ENCODE results near the gene DUSP5.
"Not testable (repeated sequence)": the region's sequence is repeated elsewhere in the genome, so short reads cannot be mapped to it uniquely, and the experiment has no call there.

The DUSP5 gene, protein sequence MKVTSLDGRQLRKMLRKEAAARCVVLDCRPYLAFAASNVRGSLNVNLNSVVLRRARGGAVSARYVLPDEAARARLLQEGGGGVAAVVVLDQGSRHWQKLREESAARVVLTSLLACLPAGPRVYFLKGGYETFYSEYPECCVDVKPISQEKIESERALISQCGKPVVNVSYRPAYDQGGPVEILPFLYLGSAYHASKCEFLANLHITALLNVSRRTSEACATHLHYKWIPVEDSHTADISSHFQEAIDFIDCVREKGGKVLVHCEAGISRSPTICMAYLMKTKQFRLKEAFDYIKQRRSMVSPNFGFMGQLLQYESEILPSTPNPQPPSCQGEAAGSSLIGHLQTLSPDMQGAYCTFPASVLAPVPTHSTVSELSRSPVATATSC

DNA sequence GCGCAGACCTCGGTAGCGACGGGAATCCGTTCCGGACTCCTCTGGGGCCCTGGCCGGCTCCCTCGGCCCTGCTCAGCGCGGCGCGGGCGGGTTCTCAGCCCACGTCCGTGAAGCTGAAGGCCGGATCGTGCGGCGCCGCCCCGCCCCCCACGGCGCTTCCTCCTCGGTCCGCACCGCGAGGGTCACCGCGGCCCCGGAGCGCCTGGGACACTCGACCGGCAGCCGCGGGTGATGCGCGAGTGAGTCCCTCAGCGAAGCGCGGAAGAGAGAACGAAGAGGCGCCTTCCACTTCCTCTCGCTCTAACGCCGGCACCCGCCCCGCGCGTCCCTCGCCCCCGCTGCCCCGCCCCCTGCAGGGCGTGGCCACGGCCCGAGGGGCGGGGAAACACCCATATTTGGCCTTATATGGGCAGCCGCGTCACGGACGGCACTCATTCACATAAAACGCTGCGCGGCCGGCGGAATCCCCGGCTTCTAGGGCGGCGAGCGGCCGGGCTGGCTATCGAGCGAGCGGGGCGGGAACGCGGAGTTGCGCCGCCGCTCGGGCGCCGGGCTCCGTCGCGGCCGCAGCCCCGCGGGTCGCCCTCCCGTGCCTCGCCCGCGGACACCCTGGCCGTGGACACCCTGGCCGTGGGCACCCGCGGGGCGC, at the start of gene DUSP5:
Gene DUSP5 (plus strand): TSS at position 470 of the 649 bp plus-strand sequence. CDS start 215 bp downstream, outside the sequence.
- peak; percentile 93 for DNase-seq

DNA sequence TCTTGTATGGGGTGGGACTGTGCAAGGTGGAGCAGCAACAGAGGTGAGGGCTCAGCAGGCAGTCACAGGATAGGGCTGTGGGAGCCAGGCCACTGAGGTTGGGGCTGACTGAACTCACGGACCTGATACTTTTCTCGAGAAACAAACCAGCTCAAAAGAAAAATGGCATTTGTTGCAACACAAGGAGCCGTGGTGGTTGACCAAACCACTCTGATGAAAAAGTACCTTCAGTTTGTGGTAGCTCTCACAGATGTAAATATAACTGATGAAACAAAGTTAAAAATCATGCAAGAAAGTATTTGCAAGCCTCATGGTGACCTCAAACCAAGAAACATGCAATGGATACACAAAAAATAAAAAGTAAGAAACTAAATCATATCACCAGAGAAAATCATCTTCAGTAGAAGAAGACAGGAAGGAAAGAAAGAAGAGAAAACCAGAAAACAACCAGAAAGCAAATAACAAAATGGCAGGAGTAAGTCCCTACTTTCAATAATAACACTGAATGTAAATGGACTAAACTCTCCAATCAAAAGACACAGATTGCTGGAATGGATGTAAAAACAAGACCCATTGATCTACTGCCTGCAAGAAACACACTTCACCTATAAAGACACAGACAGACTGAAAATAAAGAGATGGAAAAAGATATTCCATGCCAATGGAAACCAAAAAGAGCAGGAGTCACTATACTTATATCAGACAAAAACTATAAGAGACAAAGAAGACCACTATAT, 48.9 kb upstream of the DUSP5 start:
- no peak for DNase-seq

DNA sequence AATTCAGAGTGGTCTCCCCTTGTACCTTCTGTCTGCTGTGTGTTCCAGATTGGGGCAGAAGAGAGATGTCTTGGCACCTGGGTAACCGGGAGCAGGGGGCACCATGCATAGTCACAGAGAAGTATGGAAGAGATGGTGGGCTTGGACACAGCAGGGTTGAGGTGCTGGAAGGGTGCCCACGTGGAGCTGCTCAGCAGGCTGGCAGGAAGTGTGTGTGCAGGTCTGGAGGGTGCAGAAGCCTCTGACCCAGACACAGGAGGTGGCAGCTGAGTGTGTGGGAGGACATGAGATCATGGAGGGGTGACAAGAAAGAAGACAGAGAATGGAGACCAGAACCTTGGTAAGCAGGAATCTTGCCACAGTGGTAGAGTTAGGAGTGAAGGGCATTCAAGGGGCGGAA, 42.3 kb upstream of the DUSP5 start:
- no peak for DNase-seq

DNA sequence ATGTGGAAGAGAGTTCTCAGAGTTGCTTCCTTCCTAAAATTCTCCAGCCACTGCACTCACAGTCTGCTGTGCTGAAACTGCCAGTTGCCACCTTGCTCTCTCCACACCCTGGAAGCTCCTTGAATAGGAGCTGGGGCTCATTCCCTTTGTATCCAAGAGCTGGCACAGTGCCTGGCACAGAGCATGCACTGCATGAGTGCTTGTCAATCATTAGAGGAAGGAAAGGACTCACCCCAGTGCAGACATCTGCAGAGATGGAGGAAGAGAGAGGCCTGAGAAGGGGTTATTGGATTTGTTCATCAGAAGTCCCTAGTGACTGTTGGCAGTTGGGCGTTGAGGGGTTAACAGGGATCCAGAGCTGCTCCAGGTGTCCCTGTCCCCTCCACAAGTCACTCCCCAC, 41.7 kb upstream of the DUSP5 start:
- DNase-seq, result no peak

DNA sequence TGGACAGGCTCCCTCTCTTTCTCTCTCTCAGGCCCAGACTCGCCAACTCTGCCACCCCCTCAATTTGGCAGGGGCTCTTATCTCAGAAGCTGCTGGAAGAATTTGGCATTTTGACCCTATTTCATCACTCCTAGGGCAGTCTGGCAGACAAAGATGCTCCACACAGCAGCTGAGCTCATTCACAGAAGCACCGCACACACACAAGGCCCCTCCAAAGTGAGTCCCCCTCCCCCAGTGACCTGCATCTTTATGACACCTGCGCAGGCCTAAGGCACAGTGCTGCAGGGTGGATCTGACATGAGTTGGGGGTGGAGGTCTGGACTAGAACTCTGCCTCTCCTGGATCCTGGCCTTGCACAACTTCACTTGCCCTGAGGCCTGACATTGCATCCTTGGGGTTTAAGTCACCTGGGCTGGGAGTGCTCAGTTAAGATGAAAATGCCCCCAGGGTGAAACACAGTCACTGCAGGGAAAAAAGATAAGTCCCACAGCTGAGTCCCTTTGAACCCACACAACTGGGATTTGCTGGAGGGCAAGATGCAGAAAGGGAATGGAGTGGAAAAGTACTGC, 41.1 kb upstream of the DUSP5 start:
- no peak for DNase-seq

DNA sequence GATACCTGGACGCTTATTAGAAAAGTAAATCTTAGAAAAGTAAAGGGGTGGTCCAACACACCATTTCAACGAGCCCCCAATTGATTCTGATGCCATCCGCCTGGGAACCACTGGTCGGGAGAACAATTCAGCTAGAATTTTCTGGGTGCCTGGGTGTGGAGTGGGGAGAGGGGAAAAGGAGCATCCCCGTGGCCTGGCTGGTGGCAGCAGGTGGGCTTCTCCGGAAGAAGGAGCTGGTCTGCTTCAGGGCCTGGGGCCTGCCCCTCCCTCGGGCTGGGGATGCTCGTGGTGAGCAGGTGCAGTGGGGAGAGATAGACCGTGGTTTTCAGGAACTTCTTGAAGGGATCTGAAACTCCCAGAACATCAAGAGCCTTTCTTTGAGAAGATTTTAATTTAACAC, 39.9 kb upstream of the DUSP5 start:
- DNase-seq, result no peak

DNA sequence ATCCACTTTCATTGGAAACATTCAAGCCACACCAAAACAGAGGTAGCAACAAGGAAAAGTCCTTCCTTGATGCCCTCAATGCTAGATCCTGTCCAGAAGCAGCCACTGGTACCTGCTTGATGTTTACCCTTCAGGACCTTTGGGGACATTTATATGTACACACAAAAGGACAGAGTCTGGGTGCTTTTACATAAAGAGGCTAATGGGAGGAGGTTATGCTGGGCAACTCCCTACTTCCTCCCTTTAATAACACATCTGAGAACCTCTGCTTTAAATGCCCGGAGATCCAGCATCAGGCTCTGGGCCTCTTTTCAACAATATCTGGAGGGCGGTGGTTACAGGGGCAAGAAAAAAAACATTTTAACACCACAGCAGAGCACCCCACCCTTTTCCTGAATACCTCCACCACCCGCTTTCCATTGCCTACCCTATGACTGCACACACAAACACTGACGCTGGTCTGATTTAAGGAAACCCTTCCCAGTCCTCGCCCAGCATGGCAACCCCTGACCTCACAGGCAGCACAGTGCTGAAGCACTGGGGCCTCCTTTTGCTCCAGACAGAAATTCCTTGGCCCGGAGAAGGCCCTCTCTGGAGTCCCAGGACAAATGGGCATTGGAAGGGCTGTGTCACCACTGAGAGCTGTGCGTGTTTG, 39.3 kb upstream of the DUSP5 start:
- DNase-seq, result no peak

DNA sequence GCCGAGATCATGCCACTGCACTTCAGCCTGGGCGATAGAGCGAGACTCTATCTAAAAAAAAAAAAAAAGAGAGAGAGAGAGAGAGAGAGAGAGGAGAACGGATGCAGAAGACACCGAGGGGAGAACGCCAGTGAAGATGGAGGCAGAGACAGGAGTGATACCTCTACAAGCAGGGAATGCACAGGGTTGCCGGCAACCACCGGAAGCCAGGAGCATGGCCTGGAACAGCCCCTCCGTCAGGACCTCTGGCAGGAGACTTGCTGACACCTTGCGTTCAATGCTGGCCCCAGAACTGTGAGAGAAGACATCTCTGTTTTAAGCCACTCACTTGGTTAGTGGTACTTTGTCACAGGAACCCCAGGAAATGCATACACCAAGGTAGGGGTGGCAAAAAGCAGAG, 38.1 kb upstream of the DUSP5 start:
- DNase-seq, result no peak

DNA sequence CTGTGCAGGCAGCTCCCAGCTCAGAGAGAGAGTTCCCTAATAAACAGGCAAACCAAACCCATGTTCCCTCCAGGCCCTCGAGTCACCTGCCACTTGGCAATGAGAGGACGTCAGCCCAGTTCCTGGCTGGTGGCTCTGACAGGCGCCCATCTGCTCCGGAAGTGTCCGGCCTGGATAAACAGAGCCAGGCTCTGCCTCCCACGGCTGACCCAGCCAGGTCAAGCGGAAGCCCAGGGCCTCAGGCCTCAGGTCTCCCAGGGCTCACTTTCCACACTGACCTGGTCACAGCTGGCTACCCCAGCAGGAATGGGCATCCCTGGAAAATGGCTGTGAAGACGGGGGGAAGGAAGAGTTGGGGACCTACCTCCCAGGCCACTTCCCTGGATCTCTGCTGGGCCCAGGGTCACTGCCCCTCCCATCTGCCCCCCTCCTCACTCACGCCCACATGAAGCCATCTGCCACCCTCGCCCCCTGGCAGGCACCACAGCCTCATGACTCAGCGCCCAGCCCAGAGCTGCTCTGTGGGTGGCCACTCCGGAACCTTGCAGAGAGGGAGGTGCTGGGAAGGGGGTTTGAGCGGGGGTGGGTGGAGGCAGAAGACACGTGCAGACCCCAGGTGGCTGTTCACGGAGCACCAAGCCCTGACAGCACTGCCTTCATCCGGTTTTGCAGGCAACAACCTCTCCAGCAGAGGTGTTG, 37.4 kb upstream of the DUSP5 start:
- no peak for DNase-seq

DNA sequence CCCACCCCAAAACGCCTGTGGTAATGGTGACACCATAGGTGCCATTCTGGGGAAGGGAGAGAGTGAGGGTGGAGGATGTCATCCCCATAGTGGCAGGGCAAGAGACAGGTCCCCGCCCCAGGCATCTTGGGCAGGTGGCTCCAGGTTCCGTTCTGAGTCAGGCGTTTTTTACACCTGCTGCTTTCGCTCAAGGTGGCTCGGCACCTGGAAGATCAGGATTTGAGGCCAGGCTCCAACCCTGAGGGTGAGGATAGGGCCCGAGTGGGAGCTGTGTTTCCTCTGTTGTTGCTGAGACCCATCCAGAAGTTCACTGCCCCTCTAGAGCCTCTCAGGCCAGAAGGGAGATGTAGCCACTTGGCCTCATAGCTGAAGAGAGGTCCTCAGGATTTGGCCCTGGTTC, 36.6 kb upstream of the DUSP5 start:
- DNase-seq, result no peak

DNA sequence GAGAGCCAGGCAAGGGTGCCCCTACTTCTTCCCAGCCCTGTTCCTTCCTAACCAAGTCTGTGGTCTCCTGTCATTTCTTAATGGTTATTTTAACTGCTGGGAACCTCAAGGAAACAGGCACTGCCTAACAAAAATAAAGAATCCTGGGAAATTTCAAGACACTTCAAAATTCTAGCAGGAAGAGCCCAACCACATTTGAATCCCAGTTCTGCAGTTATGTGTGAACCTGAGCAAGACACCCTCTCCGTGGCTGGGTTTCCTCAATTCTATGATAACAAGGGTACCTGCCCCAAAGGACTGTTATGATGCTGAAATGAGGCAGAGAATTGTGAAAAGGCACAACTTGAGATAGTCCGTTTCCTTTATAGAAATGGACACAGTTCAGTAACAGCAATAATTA, 36.2 kb upstream of the DUSP5 start:
- no peak for DNase-seq

DNA sequence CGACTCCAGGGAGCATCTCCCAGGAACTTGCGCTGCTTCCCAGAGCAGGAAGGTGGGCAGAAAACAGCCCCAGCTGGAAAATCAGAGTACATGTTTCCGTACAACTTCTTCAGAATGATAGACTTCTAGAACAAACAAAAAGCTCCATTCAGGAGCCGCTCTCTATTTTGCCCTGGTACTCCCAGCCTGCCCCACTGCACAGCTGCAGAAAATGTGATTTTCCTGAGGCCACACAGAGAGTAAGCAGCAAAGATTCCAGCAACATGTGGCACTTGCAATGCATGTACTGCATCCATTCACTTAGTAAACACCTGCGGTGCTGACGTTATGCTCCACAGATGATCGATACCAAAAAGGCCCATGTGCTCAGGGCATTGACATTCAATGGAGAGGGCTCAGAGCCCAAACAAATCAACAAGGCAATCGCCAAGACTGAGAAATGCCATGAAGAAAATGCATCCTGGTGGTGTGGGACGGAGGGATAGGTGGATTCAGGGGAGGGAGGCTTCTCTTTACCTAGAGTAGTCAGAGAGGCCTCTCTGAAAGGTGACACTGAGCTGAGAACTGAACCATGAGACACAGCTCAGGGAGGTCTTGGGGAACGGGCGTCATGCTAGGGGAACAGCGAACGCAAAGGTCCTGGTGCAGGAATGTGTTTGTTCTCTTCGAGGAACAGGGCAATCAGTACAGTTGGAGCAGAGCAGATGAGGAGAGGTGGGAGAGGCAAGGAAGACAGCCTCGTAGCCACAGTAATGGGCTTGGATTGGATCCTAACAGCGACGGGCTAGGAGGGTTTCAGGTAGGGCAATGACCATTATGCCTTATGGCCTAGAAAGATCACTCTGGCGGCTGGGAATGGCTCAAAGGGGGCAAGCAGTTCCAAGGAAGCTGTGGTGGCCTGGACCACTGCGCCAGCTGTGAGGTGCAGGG, 35.3 kb upstream of the DUSP5 start:
- DNase-seq, result no peak

DNA sequence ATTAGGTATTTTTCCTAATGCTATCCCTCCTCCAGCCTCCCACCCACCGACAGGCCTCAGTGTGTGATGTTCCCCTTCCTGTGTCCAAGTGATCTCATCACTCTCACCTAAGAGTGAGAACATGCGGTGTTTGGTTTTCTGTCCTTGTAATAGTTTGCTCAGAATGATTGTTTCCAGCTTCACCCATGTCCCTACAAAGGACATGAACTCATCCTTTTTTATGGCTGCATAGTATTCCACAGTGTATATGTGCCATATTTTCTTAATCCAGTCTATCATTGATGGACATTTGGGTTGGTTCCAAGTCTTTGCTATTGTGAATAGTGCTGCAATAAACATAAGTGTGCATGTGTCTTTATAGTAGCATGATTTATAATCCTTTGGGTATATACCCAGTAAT, 29.4 kb upstream of the DUSP5 start:
- not testable (repeated sequence) for DNase-seq

DNA sequence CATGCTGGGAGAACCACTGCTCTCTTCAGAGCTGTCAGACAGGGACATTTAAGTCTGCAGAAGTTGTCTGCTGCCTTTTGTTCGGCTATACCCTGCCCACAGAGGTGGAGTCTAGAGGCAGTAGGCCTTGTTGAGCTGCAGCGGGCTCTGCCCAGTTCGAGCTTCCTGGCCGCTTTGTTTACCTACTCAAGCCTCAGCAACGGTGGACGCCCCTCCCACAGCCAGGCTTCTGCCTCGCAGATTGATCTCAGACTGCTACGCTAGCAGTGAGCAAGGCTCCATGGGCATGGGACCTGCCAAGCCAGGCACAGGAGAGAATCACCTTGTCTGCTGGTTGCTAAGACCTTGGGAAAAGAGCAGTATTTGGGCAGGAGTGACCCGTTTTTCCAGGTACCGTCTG, 27.2 kb upstream of the DUSP5 start:
- not testable (repeated sequence) for DNase-seq

DNA sequence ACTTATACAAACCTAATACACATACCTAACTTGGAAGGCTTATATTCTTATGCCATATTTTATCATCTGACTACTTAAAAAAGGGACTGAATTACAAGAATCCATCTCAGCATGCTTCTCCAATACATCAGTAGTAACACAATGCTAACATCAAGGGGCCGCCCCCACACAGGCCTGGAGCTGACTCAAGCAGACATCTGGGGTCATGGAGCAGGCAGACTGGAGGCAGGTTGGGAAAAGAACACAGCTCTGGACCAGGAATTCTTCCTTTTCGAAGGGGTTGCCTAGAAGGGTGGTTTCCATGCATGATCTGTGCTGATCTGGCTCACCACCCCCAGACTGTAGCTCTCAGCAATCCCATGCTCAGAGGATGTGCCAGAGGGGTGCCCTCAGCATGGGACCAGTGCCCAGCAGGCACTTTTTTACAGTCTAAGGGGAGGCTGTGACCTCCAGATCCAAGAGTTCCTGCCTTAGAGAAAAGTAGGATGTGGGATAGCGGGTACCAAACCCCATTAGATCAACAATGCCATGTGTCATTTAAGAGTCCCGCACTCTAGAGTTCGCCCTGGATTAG, 26.1 kb upstream of the DUSP5 start:
- DNase-seq, result no peak

DNA sequence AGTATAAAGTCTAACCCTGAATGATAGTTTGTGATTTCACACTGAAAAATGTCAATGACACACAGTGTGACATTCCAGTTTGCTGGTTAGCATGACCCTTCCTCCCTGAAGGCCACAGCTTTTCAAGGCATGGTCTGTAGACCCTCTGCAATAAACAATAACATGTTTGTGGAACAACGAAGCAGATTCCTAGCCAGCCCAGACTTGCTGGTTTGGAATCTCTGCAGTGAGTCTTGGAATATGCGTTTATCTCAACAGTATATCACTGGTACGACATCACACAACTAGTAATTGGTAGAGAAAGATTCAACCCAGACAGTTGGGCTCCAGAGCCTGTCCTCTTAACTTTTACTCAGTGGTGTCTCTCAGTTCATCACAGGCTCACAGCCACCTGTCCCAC, 23.7 kb upstream of the DUSP5 start:
- DNase-seq, result no peak

DNA sequence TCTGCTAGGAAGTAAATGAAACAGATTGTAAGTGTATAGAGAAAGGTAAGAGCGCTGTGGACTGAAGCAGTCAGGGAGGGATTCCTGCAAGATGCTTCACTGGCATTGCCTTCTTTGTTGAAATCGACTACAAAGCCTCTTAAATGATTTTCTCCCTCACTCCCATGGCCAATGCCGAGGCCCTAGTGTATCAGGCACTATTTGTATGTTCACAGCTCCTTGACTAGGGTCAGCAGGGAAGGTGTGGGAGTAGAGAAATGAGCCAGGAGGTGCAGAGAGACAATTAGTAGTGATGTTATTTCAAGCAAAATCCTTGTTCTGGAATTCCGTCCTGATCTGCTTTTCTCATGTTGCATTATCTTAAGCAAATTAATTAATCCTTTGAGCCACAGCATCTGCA, 22.9 kb upstream of the DUSP5 start:
- DNase-seq, result no peak

DNA sequence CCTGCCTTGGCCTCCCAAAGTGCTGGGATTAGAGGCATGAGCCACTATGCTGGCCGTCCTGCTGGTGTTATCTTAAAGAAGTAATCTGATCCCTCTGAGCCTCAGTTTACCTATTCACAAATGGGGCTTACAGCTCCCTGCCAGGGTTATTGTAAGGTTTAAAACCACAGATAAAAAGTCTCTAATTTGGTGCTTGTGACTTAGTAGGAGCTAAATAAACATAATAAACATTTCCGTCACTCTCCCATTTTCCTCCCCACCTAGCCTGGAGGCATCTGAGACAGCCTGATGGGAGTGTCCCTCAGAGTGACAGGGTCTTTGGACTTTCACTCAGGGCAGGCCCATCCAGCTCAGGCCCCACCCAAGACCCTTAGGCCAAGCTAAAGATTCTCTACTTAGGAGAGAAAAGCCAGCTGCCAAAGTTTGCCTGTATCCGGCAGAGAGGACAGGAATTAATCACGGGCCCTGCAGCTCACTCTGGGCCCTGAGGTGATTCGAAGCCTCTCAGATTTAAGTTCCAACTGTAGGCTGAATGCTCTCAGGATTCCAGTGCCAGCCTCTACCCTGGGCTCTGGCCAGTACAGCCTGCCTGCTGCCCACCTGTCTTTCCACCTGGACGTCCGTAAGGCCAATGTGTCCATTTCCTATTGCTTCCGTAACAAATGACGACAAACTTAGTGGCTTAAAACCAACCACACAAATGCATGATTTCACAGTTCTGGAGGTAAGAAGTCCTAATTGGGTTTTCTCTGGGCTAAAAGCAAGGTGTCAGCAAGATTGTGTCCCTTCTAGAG, 21.8 kb upstream of the DUSP5 start:
- DNase-seq, result no peak

DNA sequence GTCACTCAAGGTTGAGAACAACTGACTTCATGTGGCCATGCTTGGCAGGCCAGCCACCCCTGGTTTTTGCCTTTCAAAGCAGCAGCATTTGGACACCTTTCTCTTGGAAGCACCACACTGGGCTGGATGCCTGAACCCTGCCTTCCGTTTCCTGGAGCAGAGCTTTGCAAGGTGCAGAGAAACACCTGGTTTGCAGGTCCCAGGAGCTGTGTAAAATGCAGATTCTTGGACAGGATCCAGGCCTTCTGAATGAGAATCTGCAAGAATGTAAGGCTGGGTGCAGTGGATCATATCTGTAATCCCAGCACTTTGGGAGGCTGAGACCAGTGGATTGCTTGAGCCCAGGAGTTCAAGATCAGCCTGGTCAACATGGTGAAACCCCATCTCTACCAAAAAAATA, 18.0 kb upstream of the DUSP5 start:
- DNase-seq, result no peak

DNA sequence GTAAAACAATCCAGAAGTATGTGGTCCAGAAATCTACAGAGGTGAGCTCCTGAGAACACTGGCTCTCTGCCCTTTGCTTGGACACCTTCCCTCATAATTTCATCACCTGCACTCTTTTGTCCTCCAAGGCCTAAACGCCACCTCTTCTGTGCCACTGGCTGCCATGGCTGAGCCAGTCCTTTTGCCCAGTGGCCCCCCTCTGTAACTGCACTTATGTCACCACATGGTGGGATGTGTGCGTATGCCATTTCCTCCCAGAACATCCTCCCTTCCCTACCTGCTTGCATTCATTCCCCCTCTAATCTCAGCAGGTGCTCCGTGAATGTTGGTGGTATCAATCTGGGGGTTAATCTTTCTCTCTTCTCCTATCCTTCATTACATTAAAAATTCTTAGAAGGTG, 17.3 kb upstream of the DUSP5 start:
- DNase-seq, result no peak
